GM23338 (cell line): ENCODE measurements around the gene ABCC5.

Experiments
- CTCF ChIP-seq, 2 experiments: fragments of 200-600 bp in 1 of 2; sonication (generic) in 1 of 2; conservative IDR thresholded peaks; 2 replicates each; pipeline versions ENCODE4 v1.5.1 to v1.6.1; 2016 to 2017; ENCODE audit warnings: antibody characterized with exemption in 2 of 2, low read depth in 2 of 2, mild to moderate bottlenecking in 2 of 2, moderate library complexity in 1 of 2
- EZH2phosphoT487 ChIP-seq: fragments of 200-600 bp; sonication (generic); IDR thresholded peaks from one replicate; pipeline ENCODE4 v1.8.1; 2018; ENCODE audit warnings: antibody characterized with exemption; ENCODE audit not compliant: unreplicated experiment

GRCh38 chr3:184016169-184016570 is 1.5 kb downstream of the ABCC5 start:
- TF ChIP-seq CTCF (conservative IDR thresholded peaks at IDR 0.05; ENCODE audit: low read depth in 2 of 2) (no peak), EZH2phosphoT487 (no peak)
